ENCODE measurements around the gene FCGR2B.

FCGR2B gene

DNA sequence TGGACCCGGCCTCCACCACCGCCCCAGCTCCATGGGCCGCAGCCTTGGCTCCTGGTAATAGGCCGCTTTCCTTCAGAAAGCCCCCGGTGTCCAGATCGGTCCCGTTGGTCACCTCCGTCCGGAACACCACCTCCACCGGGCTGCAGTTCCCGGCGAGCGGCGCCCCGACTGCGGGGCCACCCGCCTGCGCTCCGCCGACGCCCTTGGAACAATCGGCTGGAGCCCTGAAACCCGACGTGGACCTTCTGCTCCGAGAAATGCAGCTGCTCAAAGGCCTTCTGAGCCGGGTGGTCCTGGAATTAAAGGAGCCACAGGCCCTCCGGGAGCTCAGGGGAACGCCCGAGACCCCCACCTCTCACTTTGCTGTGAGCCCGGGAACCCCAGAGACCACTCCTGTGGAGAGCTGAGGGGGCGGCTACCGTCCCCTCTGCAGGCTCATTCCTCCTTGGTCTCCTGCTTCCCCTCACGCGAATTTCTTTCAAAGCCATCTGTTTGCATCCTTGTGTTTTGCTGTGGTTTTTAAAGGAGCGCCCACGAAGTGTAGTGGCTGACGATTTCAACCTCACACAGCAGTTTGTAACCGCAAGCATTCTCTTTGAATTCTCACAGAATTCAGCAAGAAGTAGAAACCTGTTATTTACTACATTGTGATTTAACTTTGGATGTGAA, 64.4 kb downstream of the FCGR2B start:
- Histone ChIP-seq H3K9me3 (replicated peaks in 1 of 11) (no peaks in the 10 kb centered on the region), H3K9ac (peak overlapping the region in 8 of 11 experiments; percentile 1 to 71 (median 59); a peak in 13 of 22 replicates), H3K4me3 (peak overlapping the region; percentile 28 to 81 (median 71); a peak in 19 of 20 replicates), H3K36me3 (no peaks in the 10 kb centered on the region), H3K4me1 (peaks cover 25 to 40% (median 30%) of the 10 kb centered on the region in 10 experiments), H3K27ac (peak overlapping the region in 6 of 11 experiments; percentile 20 to 66 (median 48); a peak in 7 of 22 replicates), H3K27me3 (peaks cover 0 to 100% (median 0%) of the 10 kb centered on the region in 11 experiments; a peak in 11 of 22 replicates), H3K4me2 (peak overlapping the region; percentile 88 to 100 (median 97)), H4K20me1 (peaks cover 0 to 47% (median 0%) of the 10 kb centered on the region in 11 experiments; a peak in 5 of 22 replicates)
- TF ChIP-seq Cebpa-rat (IDR thresholded peaks at IDR 0.05): no peak
